GM21390 (cell line): ENCODE results near the gene EDIL3.
"Not testable (repeated sequence)": the region's sequence is repeated elsewhere in the genome, so short reads cannot be mapped to it uniquely, and the experiment has no call there.

Experiments
- ATAC-seq: cut with Tn5 transposase; IDR thresholded peaks from one replicate; pipeline ENCODE4 v1.9.1; 2021; ENCODE audit not compliant: unreplicated experiment

EDIL3 gene

GRCh38 chr5:84379749-84380148, 4.9 kb downstream of the EDIL3 start:
- no peak for ATAC-seq

- no peak for ATAC-seq
Observed at GRCh38 chr5:84378961-84379360, 5.7 kb downstream of the EDIL3 start.

- ATAC-seq: no peak
Observed at GRCh38 chr5:84378420-84378819, 6.3 kb downstream of the EDIL3 start.

GRCh38 chr5:84376346-84376745, 8.3 kb downstream of the EDIL3 start:
- ATAC-seq: no peak

GRCh38 chr5:84374568-84374967, 10.1 kb downstream of the EDIL3 start:
- ATAC-seq: no peak

GRCh38 chr5:84373506-84373905, 11.2 kb downstream of the EDIL3 start:
- ATAC-seq: no peak

- ATAC-seq: no peak
Observed at GRCh38 chr5:84372066-84372695, 12.5 kb downstream of the EDIL3 start.

GRCh38 chr5:84370176-84370575, 14.5 kb downstream of the EDIL3 start:
- no peak for ATAC-seq

- ATAC-seq: no peak
Observed at GRCh38 chr5:84364043-84364442, 20.6 kb downstream of the EDIL3 start.

GRCh38 chr5:84362061-84362720, 22.5 kb downstream of the EDIL3 start:
- ATAC-seq: no peak

- ATAC-seq: no peak
Observed at GRCh38 chr5:84361572-84361971, 23.1 kb downstream of the EDIL3 start.

- no peak for ATAC-seq
Observed at GRCh38 chr5:84360056-84360455, 24.6 kb downstream of the EDIL3 start.

GRCh38 chr5:84354101-84354500, 30.6 kb downstream of the EDIL3 start:
- no peak for ATAC-seq

GRCh38 chr5:84344788-84345187, 39.9 kb downstream of the EDIL3 start:
- ATAC-seq: no peak

GRCh38 chr5:84343171-84343570, 41.5 kb downstream of the EDIL3 start:
- no peak for ATAC-seq

GRCh38 chr5:84332106-84332505, 52.6 kb downstream of the EDIL3 start:
- no peak for ATAC-seq

- ATAC-seq: no peak
Observed at GRCh38 chr5:84327591-84327990, 57.1 kb downstream of the EDIL3 start.

GRCh38 chr5:84322646-84323045, 62.0 kb downstream of the EDIL3 start:
- ATAC-seq: no peak

- not testable (repeated sequence) for ATAC-seq
Observed at GRCh38 chr5:84317826-84318225, 66.9 kb downstream of the EDIL3 start.

GRCh38 chr5:84312280-84312679, 72.4 kb downstream of the EDIL3 start:
- ATAC-seq: not testable (repeated sequence)

GRCh38 chr5:84309850-84310249, 74.8 kb downstream of the EDIL3 start:
- not testable (repeated sequence) for ATAC-seq

GRCh38 chr5:84306601-84307000, 78.1 kb downstream of the EDIL3 start:
- no peak for ATAC-seq

- ATAC-seq: no peak
Observed at GRCh38 chr5:84304599-84304998, 80.1 kb downstream of the EDIL3 start.
